ENCODE results near the gene DHDH.

Gene DHDH

GRCh38 chr19:48950830-48951519, 17.5 kb downstream of the DHDH start:
- no peak for DNase-seq

GRCh38 chr19:48953141-48953540, 19.6 kb downstream of the DHDH start:
- no peak for DNase-seq

- DNase-seq: no peak
These were observed 20.6 kb downstream of the DHDH start for GRCh38 chr19:48953990-48954594.

- peak; percentile 78 to 83 for DNase-seq
These were observed 21.3 kb downstream of the DHDH start, which contains the start of gene BAX for GRCh38 chr19:48954595-48955307. Gene BAX, plus strand, starts transcription at chr19:48954875. Its CDS starts 54 bp downstream, at chr19:48954929.

GRCh38 chr19:48955308-48955958, 21.9 kb downstream of the DHDH start:
- DNase-seq: no peak

- DNase-seq: no peak
These were observed 24.5 kb downstream of the DHDH start for GRCh38 chr19:48958006-48958405.

- peak; percentile 11 for DNase-seq
These were observed 26.1 kb downstream of the DHDH start for GRCh38 chr19:48959341-48960239.

- DNase-seq: no peak
These were observed 27.7 kb downstream of the DHDH start for GRCh38 chr19:48961051-48961649.

- DNase-seq: no peak
These were observed 28.2 kb downstream of the DHDH start for GRCh38 chr19:48961673-48962028.

GRCh38 chr19:48962029-48962848, 28.7 kb downstream of the DHDH start:
- DNase-seq: peak; percentile 61 to 68

- DNase-seq: no peak
These were observed 29.3 kb downstream of the DHDH start for GRCh38 chr19:48962849-48963165.

- DNase-seq: no peak
These were observed 30.1 kb downstream of the DHDH start for GRCh38 chr19:48963371-48964204.

- DNase-seq: no peak
These were observed 30.9 kb downstream of the DHDH start for GRCh38 chr19:48964205-48965039.

- DNase-seq: peak; percentile 87 to 93
These were observed 31.7 kb downstream of the DHDH start, which contains the start of gene FTL for GRCh38 chr19:48965040-48965805. Gene FTL, plus strand, starts transcription at chr19:48965309. Its CDS starts 199 bp downstream, at chr19:48965508.

- DNase-seq: peak; percentile 62 to 64
These were observed 32.5 kb downstream of the DHDH start for GRCh38 chr19:48965806-48966540.

GRCh38 chr19:48966541-48967345, 33.2 kb downstream of the DHDH start:
- peak in 1 of 2 experiments; percentile 14 for DNase-seq
